Measurements from ENCODE around the gene ZFHX3. TPM values are rescaled to one million over a fixed set of nuclear protein-coding genes. Genes with fewer than 3 reads are reported as not detected.

Gene ZFHX3
- total and polyA plus RNA-seq, 9 of the 15 experiments (the other 6 are each of a cell fraction or from before 2014, with no cell fraction given), result 0.01 to 0.23 (median 0.06) TPM; not detected in 4

DNA sequence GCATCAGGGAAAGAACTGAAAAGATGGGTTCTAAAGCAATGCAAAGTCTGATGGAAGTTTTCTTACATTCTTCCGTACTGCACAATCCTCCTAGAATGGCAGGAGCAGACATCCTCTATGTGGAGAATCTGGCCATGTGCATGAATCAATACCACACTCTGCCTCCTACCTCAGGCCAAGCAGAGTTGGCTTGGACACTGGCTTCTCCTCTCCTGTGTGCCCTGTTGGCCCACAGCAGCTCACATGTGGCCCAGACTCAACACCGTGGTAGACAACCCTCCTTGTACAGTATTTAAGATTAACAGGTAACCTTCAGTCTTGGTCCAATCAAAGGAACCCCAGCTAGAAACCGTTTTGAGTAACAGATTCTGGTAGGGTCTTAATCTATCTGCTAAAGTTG, 101.9 kb downstream of the ZFHX3 start:
- ChIA-PET POLR2A (no interaction called here), CTCF (ENCODE audit: low intra/inter-chr PET ratio) (no interaction called here)
- Histone ChIP-seq H3K4me1 (replicated peaks in 1 of 2; ENCODE audit: control insufficient read depth in 2 of 2, insufficient read depth in 2 of 2, low read length in 2 of 2) (no peaks in the 10 kb centered on the region), H3K79me2 (ENCODE audit: control insufficient read depth, insufficient read depth, low read length) (no peaks in the 10 kb centered on the region), H4K20me1 (replicated peaks; ENCODE audit: control insufficient read depth, insufficient read depth, low read length) (no peaks in the 10 kb centered on the region; the same call in 1 of the 2 replicates), H3K4me2 (ENCODE audit: insufficient read depth, low read length) (no peak overlapping the region), H3K9ac (ENCODE audit: insufficient read depth in 1 of 2, low read depth in 2 of 2, low read length in 2 of 2) (no peak overlapping the region), H3K36me3 (ENCODE audit: control insufficient read depth, insufficient read depth, low read length) (no peaks in the 10 kb centered on the region), H3K4me3 (no peak overlapping the region), H3K27me3 (ENCODE audit: control insufficient read depth in 2 of 2, insufficient read depth in 2 of 2, low read length in 2 of 2) (peaks cover 18 to 50% of the 10 kb centered on the region in 2 experiments; a peak in 4 of 5 replicates), H3K27ac (ENCODE audit: extremely low read depth, low read depth, low read length) (no peak overlapping the region), H3K9me3 (replicated peaks; ENCODE audit: control insufficient read depth, insufficient read depth, low read depth, low read length) (no peaks in the 10 kb centered on the region; the same call in 1 of the 2 replicates), H3K9me1 (ENCODE audit: control insufficient read depth, insufficient read depth, low read length) (no peaks in the 10 kb centered on the region), H2AFZ (ENCODE audit: low read depth, low read length) (no peak overlapping the region)
- no TSS peak for BruUV-seq (replicated peaks)
- intact Hi-C loops (cut with micrococcal nuclease) (no loop called here), in situ Hi-C loops (cut with MboI) (no loop called here)
- TF ChIP-seq CREB3 (tag; conservative IDR thresholded peaks at IDR 0.05; ENCODE audit: low read depth), result no peak
- TF ChIP-seq HNRNPUL1 (IDR thresholded peaks at IDR 0.05; ENCODE audit: low read length), result no peak
- TF ChIP-seq MEF2D (tag; conservative IDR thresholded peaks at IDR 0.05; ENCODE audit: low read depth), result no peak
- TF ChIP-seq, protein P1, sequence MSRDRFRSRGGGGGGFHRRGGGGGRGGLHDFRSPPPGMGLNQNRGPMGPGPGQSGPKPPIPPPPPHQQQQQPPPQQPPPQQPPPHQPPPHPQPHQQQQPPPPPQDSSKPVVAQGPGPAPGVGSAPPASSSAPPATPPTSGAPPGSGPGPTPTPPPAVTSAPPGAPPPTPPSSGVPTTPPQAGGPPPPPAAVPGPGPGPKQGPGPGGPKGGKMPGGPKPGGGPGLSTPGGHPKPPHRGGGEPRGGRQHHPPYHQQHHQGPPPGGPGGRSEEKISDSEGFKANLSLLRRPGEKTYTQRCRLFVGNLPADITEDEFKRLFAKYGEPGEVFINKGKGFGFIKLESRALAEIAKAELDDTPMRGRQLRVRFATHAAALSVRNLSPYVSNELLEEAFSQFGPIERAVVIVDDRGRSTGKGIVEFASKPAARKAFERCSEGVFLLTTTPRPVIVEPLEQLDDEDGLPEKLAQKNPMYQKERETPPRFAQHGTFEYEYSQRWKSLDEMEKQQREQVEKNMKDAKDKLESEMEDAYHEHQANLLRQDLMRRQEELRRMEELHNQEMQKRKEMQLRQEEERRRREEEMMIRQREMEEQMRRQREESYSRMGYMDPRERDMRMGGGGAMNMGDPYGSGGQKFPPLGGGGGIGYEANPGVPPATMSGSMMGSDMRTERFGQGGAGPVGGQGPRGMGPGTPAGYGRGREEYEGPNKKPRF (IDR thresholded peaks at IDR 0.05; ENCODE audit: low read depth, low read length), result no peak
- TF ChIP-seq CUX1 (CRISPR knock-in tag; IDR thresholded peaks at IDR 0.05), result no peak
- no peak for TF ChIP-seq ZNF197 (CRISPR knock-in tag; IDR thresholded peaks at IDR 0.05; ENCODE audit: low read depth)
- no peak for TF ChIP-seq ARID1B (IDR thresholded peaks at IDR 0.05)
- no peak for FAIRE-seq
- 0% methylated on average over 3 of the region's 3 CpGs for WGBS (ENCODE audit: insufficient coverage, low coverage, missing lambda C conversion rate)
- no peak for ATAC-seq
- DNase-seq (ENCODE audit: extremely low read depth in 1 of 4, low spot score in 3 of 4), result no peak

Measured in K562 (cell line).